Loucy (cell line): Measurements from ENCODE around the gene UBE2D2.

ENCODE experiments used
- EZH2phosphoT487 ChIP-seq: fragments of 200-600 bp; IDR thresholded peaks from 2 replicates; pipeline ENCODE4 v1.6.1; 2018; ENCODE audit warnings: antibody characterized with exemption, mild to moderate bottlenecking, moderate library complexity, borderline replicate concordance
- TF ChIP-seq, protein P1 (sequence below): fragments of 200-600 bp; sonication (generic); conservative IDR thresholded peaks from 2 replicates; pipeline ENCODE4 v1.5.1; 2014; ENCODE audit warnings: mild to moderate bottlenecking, antibody characterized with exemption, low read length

DNA sequence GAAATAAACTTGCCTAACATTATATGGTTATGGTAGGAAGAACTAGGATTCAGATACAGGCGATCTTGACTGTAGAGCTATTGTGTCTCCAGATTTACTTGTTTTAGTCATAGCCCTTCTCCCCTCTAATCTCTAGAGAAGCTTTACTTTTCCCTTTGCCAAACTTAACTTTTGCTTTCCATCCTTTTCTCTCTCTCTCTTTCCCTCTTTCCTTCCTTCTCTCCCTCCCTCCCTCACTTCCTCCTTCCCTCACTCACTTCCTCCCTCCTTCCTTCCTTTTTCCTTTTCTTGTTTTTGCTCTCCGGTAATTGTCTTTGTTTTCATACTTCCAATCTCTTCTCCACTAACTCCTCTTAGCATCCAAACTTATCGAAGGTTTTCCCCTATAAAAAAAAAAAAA lies 10.4 kb downstream of the UBE2D2 start:
- TF ChIP-seq, protein P1, sequence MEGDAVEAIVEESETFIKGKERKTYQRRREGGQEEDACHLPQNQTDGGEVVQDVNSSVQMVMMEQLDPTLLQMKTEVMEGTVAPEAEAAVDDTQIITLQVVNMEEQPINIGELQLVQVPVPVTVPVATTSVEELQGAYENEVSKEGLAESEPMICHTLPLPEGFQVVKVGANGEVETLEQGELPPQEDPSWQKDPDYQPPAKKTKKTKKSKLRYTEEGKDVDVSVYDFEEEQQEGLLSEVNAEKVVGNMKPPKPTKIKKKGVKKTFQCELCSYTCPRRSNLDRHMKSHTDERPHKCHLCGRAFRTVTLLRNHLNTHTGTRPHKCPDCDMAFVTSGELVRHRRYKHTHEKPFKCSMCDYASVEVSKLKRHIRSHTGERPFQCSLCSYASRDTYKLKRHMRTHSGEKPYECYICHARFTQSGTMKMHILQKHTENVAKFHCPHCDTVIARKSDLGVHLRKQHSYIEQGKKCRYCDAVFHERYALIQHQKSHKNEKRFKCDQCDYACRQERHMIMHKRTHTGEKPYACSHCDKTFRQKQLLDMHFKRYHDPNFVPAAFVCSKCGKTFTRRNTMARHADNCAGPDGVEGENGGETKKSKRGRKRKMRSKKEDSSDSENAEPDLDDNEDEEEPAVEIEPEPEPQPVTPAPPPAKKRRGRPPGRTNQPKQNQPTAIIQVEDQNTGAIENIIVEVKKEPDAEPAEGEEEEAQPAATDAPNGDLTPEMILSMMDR, result no peak
- TF ChIP-seq EZH2phosphoT487, result no peak
